Raji (cell line): ENCODE results near the gene C1GALT1C1.

Experiments
- POLR2A ChIP-seq: IDR thresholded peaks from 2 replicates; pipeline ENCODE4 v1.6.1; 2011; ENCODE audit warnings: low read depth, low read length, control low read depth; ENCODE audit not compliant: insufficient read depth

C1GALT1C1 gene

DNA sequence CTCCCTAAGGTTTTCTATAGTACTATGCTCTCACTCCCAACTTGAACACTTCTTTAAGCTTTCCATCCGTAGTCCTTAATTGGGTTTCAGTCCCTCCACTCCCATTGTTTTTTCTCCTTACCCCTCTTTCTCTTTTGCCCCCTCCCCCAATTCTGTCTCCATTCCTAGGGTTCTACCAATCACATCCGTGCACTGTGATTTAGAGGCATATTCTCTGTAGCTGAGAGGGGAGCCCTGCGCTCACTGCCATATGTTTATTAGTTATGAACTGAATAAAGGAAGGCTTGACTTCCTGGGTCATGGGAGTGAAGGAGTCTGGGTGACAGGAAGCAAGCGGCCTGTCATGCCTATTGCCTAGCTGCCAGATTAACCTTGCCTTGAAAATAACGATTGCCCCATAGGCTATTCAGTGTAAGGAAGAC is 25.5 kb downstream of the C1GALT1C1 start:
- TF ChIP-seq POLR2A: no peak; the same call in 1 of the 2 replicates

DNA sequence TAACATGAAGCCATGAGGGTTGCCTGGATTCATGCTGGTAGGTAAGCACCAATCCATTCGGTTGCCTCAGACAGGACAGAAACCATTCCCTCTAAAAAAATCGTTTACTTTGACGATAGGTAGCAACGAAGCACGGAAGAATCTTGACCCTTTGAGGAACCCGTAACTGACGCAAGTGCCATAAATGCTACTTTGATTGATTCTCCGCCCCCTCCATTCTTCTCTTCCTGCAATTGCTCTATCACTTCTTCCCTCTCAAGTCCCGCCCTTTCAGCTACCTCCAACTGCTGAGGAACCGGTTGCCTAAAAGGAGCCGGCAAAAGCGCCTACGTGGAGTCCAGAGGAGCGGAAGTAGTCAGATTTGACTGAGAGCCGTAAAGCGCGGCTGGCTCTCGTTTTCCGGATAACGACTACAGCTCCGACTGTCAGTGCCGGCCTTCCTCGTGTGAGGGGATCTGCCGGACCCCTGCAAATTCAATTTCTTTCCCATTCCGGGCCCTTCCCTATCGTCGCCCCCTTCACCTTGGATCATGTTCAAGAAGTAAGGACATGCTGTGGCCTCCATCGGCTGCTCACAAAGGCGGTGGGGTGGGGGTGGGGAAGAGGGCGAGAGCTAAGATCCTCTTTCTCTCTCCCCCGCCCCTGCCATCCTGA is 26.0 kb downstream of the C1GALT1C1 start, which contains the start of gene MCTS1:
MCTS1 (plus strand) TSS at position 395 of the 654 bp plus-strand sequence; CDS start at position 531, 136 bp downstream.
- TF ChIP-seq POLR2A: peak; percentile 51

DNA sequence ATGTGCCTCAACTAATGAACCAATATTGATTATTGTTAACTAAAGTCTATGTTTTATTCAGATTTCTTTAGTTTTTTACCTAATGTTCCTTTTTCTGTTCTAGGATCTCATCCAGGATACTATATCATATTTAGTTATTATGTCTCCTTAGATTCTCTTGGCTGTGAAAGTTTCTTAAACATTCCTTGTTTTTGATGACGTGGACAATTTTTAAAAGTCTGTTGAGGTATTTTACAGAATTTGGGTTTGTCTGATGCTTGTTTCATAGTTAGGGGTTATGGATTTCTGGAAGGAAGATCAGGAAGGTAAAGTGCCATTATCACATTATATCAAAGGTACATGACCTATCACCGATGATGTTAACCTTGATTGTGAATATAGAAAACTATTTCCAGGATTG is 44.2 kb downstream of the C1GALT1C1 start:
- TF ChIP-seq POLR2A: no peak
